ENCODE data around the gene STK35. TPM values are rescaled to one million over a fixed set of nuclear protein-coding genes. Genes with fewer than 3 reads are reported as not detected.

The STK35 gene
- total RNA-seq, 1 donor from 2014 or later, result 31.0 TPM

DNA sequence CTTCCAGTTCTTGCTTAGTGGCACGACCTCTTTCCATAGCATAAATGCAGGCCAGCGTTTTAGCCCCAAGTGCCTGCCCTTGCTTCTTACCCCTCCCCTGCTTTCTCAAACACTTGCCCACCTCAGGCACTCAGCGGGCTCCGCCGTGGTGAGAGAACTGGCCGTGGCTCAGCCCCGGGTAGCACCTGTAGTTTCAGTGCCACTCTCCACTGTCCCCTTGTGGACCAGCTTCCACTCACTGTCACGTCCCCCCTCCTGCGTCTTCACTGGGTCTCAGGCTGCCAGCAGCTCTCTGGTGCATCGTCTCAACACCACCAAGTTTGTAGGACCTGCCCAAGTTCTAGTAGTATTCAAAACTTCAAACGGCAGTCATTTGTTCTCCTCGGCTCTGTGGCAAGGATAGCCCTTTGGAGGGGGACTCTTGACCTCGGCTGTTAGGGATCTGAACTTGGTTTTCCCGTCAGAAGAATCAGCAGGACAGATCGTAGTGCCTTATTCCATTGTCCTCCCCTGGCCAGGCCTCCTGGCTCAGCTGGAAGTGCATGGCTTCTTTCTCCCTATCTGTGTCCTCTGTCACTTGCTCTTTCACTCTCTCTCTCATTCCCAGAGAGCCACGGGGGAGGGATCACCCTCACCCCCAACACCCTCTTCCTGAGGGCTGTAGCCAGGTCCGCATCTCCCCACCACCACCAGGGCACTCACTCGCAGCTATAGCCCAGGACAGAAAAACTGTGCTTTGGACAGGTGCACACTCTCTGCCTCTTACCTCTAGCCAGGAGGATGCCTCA, 44.6 kb downstream of the STK35 start:
- H3K27ac Mint-ChIP-seq, result no peak overlapping the region
- TF ChIP-seq, protein P1, sequence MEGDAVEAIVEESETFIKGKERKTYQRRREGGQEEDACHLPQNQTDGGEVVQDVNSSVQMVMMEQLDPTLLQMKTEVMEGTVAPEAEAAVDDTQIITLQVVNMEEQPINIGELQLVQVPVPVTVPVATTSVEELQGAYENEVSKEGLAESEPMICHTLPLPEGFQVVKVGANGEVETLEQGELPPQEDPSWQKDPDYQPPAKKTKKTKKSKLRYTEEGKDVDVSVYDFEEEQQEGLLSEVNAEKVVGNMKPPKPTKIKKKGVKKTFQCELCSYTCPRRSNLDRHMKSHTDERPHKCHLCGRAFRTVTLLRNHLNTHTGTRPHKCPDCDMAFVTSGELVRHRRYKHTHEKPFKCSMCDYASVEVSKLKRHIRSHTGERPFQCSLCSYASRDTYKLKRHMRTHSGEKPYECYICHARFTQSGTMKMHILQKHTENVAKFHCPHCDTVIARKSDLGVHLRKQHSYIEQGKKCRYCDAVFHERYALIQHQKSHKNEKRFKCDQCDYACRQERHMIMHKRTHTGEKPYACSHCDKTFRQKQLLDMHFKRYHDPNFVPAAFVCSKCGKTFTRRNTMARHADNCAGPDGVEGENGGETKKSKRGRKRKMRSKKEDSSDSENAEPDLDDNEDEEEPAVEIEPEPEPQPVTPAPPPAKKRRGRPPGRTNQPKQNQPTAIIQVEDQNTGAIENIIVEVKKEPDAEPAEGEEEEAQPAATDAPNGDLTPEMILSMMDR (IDR thresholded peaks at IDR 0.05; ENCODE audit: unreplicated experiment), result no peak
- no peaks in the 10 kb centered on the region for H3K9me3 Mint-ChIP-seq
- DNase-seq (ENCODE audit: low spot score in 2 of 2, unreplicated experiment in 2 of 2), result no peak
- H3K36me3 Mint-ChIP-seq, result peaks cover 18% of the 10 kb centered on the region
- H3K27me3 Mint-ChIP-seq (ENCODE audit: low read depth), result no peaks in the 10 kb centered on the region
- no peak overlapping the region for H3K4me3 Mint-ChIP-seq
- H3K4me1 Mint-ChIP-seq, result no peaks in the 10 kb centered on the region

DNA sequence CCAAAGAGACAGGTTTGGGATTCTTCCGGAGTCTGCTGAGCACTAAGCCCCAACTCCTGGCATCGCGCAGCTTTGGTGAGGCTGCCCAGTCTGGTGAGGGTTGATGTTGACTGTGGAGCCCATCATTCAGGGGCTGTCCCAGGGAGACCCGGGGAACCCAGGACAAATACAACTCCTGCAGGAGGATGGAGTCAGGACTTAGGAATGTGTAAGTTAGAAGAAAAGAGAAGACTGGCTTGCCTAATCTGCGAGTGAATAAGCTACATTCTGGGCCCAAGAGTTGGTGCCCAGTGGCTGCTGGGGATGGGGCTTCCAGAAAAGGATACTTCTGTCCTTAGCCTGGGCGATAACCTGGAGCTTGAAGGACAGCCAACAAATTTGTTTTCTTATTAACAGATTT, 47.9 kb downstream of the STK35 start:
- DNase-seq (ENCODE audit: low spot score in 2 of 2, unreplicated experiment in 2 of 2), result no peak
- Mint-ChIP-seq H3K27ac (no peak overlapping the region), H3K36me3 (peaks cover 13% of the 10 kb centered on the region), H3K4me3 (no peak overlapping the region), H3K9me3 (no peaks in the 10 kb centered on the region), H3K4me1 (peaks cover 2% of the 10 kb centered on the region), H3K27me3 (ENCODE audit: low read depth) (no peaks in the 10 kb centered on the region)
- TF ChIP-seq, protein P1 (IDR thresholded peaks at IDR 0.05; ENCODE audit: unreplicated experiment), result no peak

DNA sequence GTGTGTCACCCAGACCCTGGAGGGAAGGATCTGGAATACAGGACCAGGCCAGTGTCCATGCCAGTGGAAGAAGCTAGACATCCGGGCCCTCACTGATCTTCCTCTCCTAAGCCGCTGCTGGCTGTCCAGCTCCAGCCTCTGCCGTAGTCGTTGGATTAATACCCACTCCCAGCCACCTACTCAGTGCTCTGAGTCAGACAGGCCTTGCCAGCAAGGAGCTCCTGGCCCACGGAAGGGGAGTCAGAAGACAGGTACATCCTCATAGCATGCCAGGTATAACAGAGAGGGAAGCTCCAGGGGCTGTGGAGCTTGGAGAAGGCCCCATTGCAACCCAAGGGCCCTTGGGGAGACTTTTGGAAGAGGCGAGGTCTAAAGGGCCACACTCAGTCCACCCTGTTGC, 49.0 kb downstream of the STK35 start:
- Mint-ChIP-seq H3K27me3 (ENCODE audit: low read depth) (no peaks in the 10 kb centered on the region), H3K4me1 (peaks cover 2% of the 10 kb centered on the region), H3K9me3 (no peaks in the 10 kb centered on the region), H3K36me3 (peaks cover 13% of the 10 kb centered on the region), H3K27ac (no peak overlapping the region), H3K4me3 (no peak overlapping the region)
- DNase-seq (ENCODE audit: low spot score in 2 of 2, unreplicated experiment in 2 of 2), result no peak
- TF ChIP-seq, protein P1 (IDR thresholded peaks at IDR 0.05; ENCODE audit: unreplicated experiment), result no peak

DNA sequence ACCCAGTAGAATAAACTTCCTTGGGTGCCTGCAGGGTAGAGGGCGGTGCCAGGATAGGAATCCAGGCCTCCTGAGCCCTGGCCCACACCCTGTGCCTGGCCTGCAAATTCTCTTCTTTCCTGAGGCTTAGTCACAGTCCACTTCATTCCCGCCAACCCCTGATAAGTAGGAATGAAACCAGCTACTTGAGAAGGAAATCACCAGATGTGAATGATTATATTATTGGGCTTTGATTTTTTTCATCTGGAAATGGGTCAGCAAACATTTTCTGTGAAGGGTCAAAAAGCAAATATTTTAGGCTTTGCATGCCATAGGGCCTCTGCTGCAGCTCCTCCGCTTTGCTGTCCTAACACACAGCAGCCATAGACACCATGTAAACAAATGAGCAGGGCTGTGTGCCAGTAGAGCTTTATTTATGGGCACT, 50.2 kb downstream of the STK35 start:
- Mint-ChIP-seq H3K4me3 (no peak overlapping the region), H3K27me3 (ENCODE audit: low read depth) (no peaks in the 10 kb centered on the region), H3K27ac (no peak overlapping the region), H3K9me3 (no peaks in the 10 kb centered on the region), H3K4me1 (peaks cover 2% of the 10 kb centered on the region), H3K36me3 (peaks cover 7% of the 10 kb centered on the region)
- no peak for DNase-seq (ENCODE audit: low spot score in 2 of 2, unreplicated experiment in 2 of 2)
- TF ChIP-seq, protein P1 (IDR thresholded peaks at IDR 0.05; ENCODE audit: unreplicated experiment), result no peak

DNA sequence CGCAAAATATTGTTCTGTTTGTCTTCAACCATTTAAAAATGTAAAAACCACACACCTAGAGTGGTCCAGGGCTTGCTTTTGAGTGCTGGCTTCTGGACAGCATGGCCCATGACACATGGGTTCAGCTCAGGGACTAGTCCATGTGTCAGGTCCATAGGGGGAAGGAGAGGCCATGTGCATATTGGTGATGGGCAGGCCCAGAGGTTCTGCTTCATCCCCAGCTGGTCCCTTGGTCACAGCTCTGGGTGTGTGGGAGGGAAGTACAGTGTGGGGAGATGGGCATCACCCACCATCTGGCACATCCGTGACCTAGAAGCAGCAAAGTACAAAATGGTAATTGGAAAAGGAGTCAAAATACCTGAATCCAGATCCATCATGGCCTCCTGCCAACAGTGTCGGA, 50.7 kb downstream of the STK35 start:
- no peak for DNase-seq (ENCODE audit: low spot score in 2 of 2, unreplicated experiment in 2 of 2)
- Mint-ChIP-seq H3K27ac (no peak overlapping the region), H3K4me3 (no peak overlapping the region), H3K36me3 (peaks cover 7% of the 10 kb centered on the region), H3K4me1 (peaks cover 2% of the 10 kb centered on the region), H3K9me3 (no peaks in the 10 kb centered on the region), H3K27me3 (ENCODE audit: low read depth) (no peaks in the 10 kb centered on the region)
- TF ChIP-seq, protein P1 (IDR thresholded peaks at IDR 0.05; ENCODE audit: unreplicated experiment), result no peak

Measured in mesothelial cell of epicardium (in vitro differentiated cells).